Midbrain (tissue), 1 donor: ENCODE measurements around the gene ZMIZ1.
A peak's percentile ranks its signal among the peaks of the same experiment; 100 is the strongest.

ENCODE experiments used
- DNase-seq: peaks from one replicate; lab custom pipeline; 2025; lab: John Stamatoyannopoulos, UW

The ZMIZ1 gene

GRCh38 chr10:79079490-79080355, 11.0 kb downstream of the ZMIZ1 start:
- DNase-seq = no peak

- DNase-seq = no peak
Measured at GRCh38 chr10:79081353-79082034, 12.7 kb downstream of the ZMIZ1 start.

GRCh38 chr10:79082035-79082373, 13.2 kb downstream of the ZMIZ1 start:
- no peak for DNase-seq

- DNase-seq = no peak
Measured at GRCh38 chr10:79082631-79083596, 14.1 kb downstream of the ZMIZ1 start.

- peak; percentile 51 for DNase-seq
Measured at GRCh38 chr10:79084012-79084971, 15.5 kb downstream of the ZMIZ1 start.

GRCh38 chr10:79084972-79085597, 16.3 kb downstream of the ZMIZ1 start:
- no peak for DNase-seq

- DNase-seq = no peak
Measured at GRCh38 chr10:79086822-79087221, 18.1 kb downstream of the ZMIZ1 start.

- DNase-seq = no peak
Measured at GRCh38 chr10:79087721-79088120, 19.0 kb downstream of the ZMIZ1 start.

- no peak for DNase-seq
Measured at GRCh38 chr10:79088176-79088575, 19.4 kb downstream of the ZMIZ1 start.

- DNase-seq = no peak
Measured at GRCh38 chr10:79088613-79089355, 20.0 kb downstream of the ZMIZ1 start.

- DNase-seq = no peak
Measured at GRCh38 chr10:79089632-79090031, 20.9 kb downstream of the ZMIZ1 start.

GRCh38 chr10:79090134-79090803, 21.5 kb downstream of the ZMIZ1 start:
- no peak for DNase-seq

GRCh38 chr10:79092292-79092896, 23.6 kb downstream of the ZMIZ1 start:
- DNase-seq = no peak

GRCh38 chr10:79093658-79094411, 25.1 kb downstream of the ZMIZ1 start:
- DNase-seq = peak; percentile 54

GRCh38 chr10:79094412-79095175, 25.8 kb downstream of the ZMIZ1 start:
- no peak for DNase-seq

- DNase-seq = no peak
Measured at GRCh38 chr10:79095316-79095715, 26.6 kb downstream of the ZMIZ1 start.

- DNase-seq = no peak
Measured at GRCh38 chr10:79096514-79096913, 27.7 kb downstream of the ZMIZ1 start.
